ENCODE results near the gene PYGL. TPM values are rescaled to one million over a fixed set of nuclear protein-coding genes. Genes with fewer than 3 reads are reported as not detected.

Gene PYGL
- total RNA-seq, 1 donor from 2014 or later = 32.9 TPM

DNA sequence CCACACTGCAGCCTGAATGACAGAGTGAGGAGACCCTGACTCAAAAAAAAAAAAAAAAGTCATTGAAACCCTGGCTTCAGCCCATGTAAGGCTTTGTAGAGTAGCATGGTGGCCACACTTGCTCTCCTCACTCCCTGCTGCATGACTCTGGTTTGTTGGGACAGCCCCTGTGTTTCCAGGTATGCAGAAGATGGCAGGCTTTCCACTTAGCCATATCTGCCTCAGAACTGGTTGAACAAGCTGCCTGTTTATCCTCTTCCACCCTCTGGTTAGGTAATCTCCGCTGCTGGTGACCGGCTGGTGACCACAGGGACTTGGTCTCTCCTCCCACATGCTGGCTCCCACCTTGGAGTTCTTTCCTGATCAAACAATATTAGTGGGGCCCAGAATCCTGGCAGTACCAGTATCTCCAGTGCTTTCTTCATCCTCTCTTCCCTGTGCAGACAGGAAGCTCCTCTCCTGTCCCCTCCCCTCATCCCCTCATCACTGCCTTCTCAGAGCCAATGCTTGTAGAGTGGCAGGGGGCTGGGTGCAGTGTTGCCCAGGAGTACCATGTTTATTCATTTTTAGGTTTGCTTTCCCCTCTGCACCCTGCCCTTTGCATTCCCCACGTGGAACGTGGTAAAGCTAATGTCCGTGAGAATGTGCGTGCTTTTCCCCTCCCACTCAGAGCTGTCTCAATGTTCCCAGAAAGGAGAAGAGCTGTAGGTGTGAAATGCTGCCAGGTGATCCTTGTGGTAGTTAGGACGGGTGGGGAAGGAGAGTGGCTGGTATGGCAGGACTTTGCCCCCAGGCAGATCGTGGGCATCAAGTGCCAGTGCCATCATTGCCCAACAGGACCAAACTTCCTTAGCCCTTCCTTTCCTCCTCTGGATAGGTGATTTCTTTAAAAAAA lies 61.1 kb downstream of the PYGL start:
- Histone ChIP-seq H3K4me3 (ENCODE audit: low read length in 3 of 3) (no peak overlapping the region), H3K27me3 (ENCODE audit: control insufficient read depth in 3 of 3, insufficient read depth in 3 of 3, low read length in 3 of 3) (no peaks in the 10 kb centered on the region), H3K9ac (ENCODE audit: low read depth in 1 of 3, low read length in 3 of 3) (no peak overlapping the region), H3K36me3 (ENCODE audit: control insufficient read depth in 3 of 3, insufficient read depth in 3 of 3, low read length in 3 of 3) (no peaks in the 10 kb centered on the region), H3K27ac (ENCODE audit: low read depth, low read length) (no peak overlapping the region), H3K9me3 (ENCODE audit: control insufficient read depth in 3 of 3, low read length in 3 of 3) (no peaks in the 10 kb centered on the region), H3K4me1 (ENCODE audit: control insufficient read depth in 3 of 3, insufficient read depth in 3 of 3, low read length in 3 of 3) (no peaks in the 10 kb centered on the region)

DNA sequence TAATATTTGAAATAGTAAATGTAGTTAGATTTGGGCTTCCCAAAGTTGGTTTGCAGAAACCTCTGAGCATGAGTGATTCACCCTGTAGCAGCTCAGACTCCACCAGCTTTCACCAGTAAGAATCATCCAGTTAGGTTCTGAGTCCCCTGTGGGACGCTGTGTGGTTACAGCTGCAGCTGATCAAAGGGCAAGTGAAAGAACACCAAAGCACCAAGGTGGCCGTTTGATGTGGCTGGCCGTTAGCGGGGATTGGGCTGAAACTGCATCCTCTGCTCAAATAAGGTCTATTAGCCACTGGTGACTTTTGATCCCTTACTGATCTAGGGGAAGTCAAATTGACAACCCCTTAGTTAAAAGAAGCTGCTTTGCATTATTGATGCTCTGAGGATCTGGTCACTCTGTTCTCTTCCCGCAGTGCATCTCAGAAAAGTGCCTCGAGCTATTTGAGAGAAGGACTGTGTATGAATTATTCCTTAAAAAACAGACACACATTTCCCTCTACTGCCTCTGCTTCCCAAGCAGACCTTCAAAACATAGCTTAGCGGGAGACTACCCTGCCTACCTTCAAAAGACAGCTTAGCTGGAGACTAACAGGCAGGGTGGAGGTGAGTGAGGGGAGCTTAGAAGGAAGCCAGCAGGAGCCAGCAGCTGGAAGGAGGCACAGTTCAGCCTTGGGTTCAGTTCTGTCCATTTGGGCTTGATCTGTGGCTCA lies 68.8 kb downstream of the PYGL start:
- Histone ChIP-seq H3K36me3 (ENCODE audit: control insufficient read depth in 3 of 3, insufficient read depth in 3 of 3, low read length in 3 of 3) (no peaks in the 10 kb centered on the region), H3K27ac (ENCODE audit: low read depth, low read length) (no peak overlapping the region), H3K9ac (ENCODE audit: low read depth in 1 of 3, low read length in 3 of 3) (no peak overlapping the region), H3K4me1 (ENCODE audit: control insufficient read depth in 3 of 3, insufficient read depth in 3 of 3, low read length in 3 of 3) (no peaks in the 10 kb centered on the region), H3K9me3 (ENCODE audit: control insufficient read depth in 3 of 3, low read length in 3 of 3) (no peaks in the 10 kb centered on the region), H3K4me3 (ENCODE audit: low read length in 3 of 3) (no peak overlapping the region), H3K27me3 (ENCODE audit: control insufficient read depth in 3 of 3, insufficient read depth in 3 of 3, low read length in 3 of 3) (peaks cover 22 to 30% (median 26%) of the 10 kb centered on the region in 3 donors)

DNA sequence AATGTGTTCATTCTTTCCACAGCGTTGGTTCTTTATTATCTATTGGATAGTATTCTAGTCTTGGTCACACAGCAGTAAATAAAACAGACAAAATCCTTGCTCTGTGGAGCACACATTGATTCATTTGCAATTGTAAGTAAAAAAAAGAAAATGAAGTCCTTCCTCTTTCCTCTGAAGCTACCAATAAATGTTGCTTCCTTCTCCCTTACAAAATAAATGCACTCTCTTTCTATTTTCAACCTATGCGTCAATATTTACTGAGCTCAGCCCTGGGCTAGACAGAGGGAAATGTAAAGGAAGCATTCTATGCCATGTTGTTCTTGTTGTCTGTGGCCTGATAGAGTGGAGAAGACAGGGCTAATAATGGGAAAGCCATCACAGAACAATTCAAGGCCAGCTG lies 69.5 kb downstream of the PYGL start:
- H3K9ac ChIP-seq (ENCODE audit: low read depth in 1 of 3, low read length in 3 of 3) = no peak overlapping the region
- H3K27ac ChIP-seq (ENCODE audit: low read depth, low read length) = no peak overlapping the region
- H3K27me3 ChIP-seq (ENCODE audit: control insufficient read depth in 3 of 3, insufficient read depth in 3 of 3, low read length in 3 of 3) = peaks cover 26 to 36% (median 30%) of the 10 kb centered on the region in 3 donors
- no peak overlapping the region for H3K4me3 ChIP-seq (ENCODE audit: low read length in 3 of 3)
- no peaks in the 10 kb centered on the region for H3K9me3 ChIP-seq (ENCODE audit: control insufficient read depth in 3 of 3, low read length in 3 of 3)
- no peaks in the 10 kb centered on the region for H3K36me3 ChIP-seq (ENCODE audit: control insufficient read depth in 3 of 3, insufficient read depth in 3 of 3, low read length in 3 of 3)
- H3K4me1 ChIP-seq (ENCODE audit: control insufficient read depth in 3 of 3, insufficient read depth in 3 of 3, low read length in 3 of 3) = no peaks in the 10 kb centered on the region

DNA sequence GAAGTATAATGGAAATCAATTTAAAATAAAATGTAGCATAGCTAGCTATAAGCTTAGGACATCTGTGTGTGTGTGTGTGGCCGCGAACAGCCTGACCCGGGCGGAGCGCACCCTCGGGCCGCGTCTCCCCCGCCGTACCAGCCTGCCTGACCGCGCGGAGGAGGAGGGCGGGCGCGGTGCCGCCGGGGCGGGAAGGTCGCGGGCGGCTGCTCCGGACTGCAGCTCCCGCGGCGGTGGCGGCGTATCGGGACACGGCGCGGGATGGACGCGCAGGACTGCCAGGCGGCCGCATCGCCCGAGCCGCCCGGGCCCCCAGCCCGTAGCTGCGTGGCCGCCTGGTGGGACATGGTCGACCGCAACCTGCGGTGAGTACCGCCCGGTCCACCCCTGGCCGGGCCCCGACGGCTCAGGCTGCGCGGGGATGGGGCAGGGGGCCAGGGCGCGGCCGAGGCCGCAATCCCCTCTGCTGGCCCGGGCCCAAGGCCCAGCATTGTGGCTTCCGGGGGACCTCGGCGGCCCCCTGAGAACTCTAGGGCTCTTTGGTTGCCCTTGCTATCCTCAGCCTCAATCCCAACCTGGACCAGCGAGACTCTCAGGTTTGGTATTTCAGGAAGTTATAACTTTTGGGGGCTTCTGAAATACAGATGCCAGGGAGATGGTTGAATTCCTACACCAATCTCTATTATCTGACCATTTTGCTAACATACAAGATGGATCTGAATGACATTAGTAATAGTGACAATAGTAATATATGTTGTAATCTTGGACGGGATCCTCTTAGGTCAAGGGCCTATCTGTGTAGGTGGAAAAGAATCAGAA lies 72.2 kb downstream of the PYGL start, which contains the start of gene ABHD12B:
Gene ABHD12B (plus strand): TSS at position 140 of the 819 bp plus-strand sequence. CDS start 122 bp downstream, at position 262.
- Histone ChIP-seq H3K36me3 (ENCODE audit: control insufficient read depth in 3 of 3, insufficient read depth in 3 of 3, low read length in 3 of 3) (no peaks in the 10 kb centered on the region), H3K27me3 (ENCODE audit: control insufficient read depth in 3 of 3, insufficient read depth in 3 of 3, low read length in 3 of 3) (peaks cover 26 to 36% (median 29%) of the 10 kb centered on the region in 3 donors), H3K4me3 (ENCODE audit: low read length in 3 of 3) (no peak within 1 kb of the TSS), H3K4me1 (ENCODE audit: control insufficient read depth in 3 of 3, insufficient read depth in 3 of 3, low read length in 3 of 3) (no peaks in the 10 kb centered on the region), H3K9me3 (ENCODE audit: control insufficient read depth in 3 of 3, low read length in 3 of 3) (no peaks in the 10 kb centered on the region), H3K9ac (ENCODE audit: low read depth in 1 of 3, low read length in 3 of 3) (no peak within 1 kb of the TSS), H3K27ac (ENCODE audit: low read depth, low read length) (no peak within 1 kb of the TSS)

GRCh38 chr14:50871228-50871627 lies 73.1 kb downstream of the PYGL start:
- Histone ChIP-seq H3K27me3 (ENCODE audit: control insufficient read depth in 3 of 3, insufficient read depth in 3 of 3, low read length in 3 of 3) (peaks cover 25 to 33% (median 26%) of the 10 kb centered on the region in 3 donors), H3K4me1 (ENCODE audit: control insufficient read depth in 3 of 3, insufficient read depth in 3 of 3, low read length in 3 of 3) (no peaks in the 10 kb centered on the region), H3K27ac (ENCODE audit: low read depth, low read length) (no peak overlapping the region), H3K36me3 (ENCODE audit: control insufficient read depth in 3 of 3, insufficient read depth in 3 of 3, low read length in 3 of 3) (no peaks in the 10 kb centered on the region), H3K9ac (ENCODE audit: low read depth in 1 of 3, low read length in 3 of 3) (no peak overlapping the region), H3K4me3 (ENCODE audit: low read length in 3 of 3) (no peak overlapping the region), H3K9me3 (ENCODE audit: control insufficient read depth in 3 of 3, low read length in 3 of 3) (no peaks in the 10 kb centered on the region)

- no peak overlapping the region for H3K27ac ChIP-seq (ENCODE audit: low read depth, low read length)
- no peaks in the 10 kb centered on the region for H3K36me3 ChIP-seq (ENCODE audit: control insufficient read depth in 3 of 3, insufficient read depth in 3 of 3, low read length in 3 of 3)
- H3K27me3 ChIP-seq (ENCODE audit: control insufficient read depth in 3 of 3, insufficient read depth in 3 of 3, low read length in 3 of 3) = peaks cover 4 to 6% (median 5%) of the 10 kb centered on the region in 3 donors
- H3K9me3 ChIP-seq (ENCODE audit: control insufficient read depth in 3 of 3, low read length in 3 of 3) = no peaks in the 10 kb centered on the region
- H3K9ac ChIP-seq (ENCODE audit: low read depth in 1 of 3, low read length in 3 of 3) = no peak overlapping the region
- H3K4me3 ChIP-seq (ENCODE audit: low read length in 3 of 3) = no peak overlapping the region
- peaks cover 0 to 2% (median 0%) of the 10 kb centered on the region in 3 donors for H3K4me1 ChIP-seq (ENCODE audit: control insufficient read depth in 3 of 3, insufficient read depth in 3 of 3, low read length in 3 of 3)
Observed at GRCh38 chr14:50865391-50866076, 78.7 kb downstream of the PYGL start.

- H3K27ac ChIP-seq (ENCODE audit: low read depth, low read length) = no peak overlapping the region
- no peak overlapping the region for H3K4me3 ChIP-seq (ENCODE audit: low read length in 3 of 3)
- H3K9ac ChIP-seq (ENCODE audit: low read depth in 1 of 3, low read length in 3 of 3) = no peak overlapping the region
- peaks cover 0 to under 1% (median 0%) of the 10 kb centered on the region in 3 donors for H3K27me3 ChIP-seq (ENCODE audit: control insufficient read depth in 3 of 3, insufficient read depth in 3 of 3, low read length in 3 of 3)
- H3K4me1 ChIP-seq (ENCODE audit: control insufficient read depth in 3 of 3, insufficient read depth in 3 of 3, low read length in 3 of 3) = peaks cover 3 to 5% (median 3%) of the 10 kb centered on the region in 3 donors
- no peaks in the 10 kb centered on the region for H3K36me3 ChIP-seq (ENCODE audit: control insufficient read depth in 3 of 3, insufficient read depth in 3 of 3, low read length in 3 of 3)
- H3K9me3 ChIP-seq (ENCODE audit: control insufficient read depth in 3 of 3, low read length in 3 of 3) = no peaks in the 10 kb centered on the region
Observed at GRCh38 chr14:50864946-50865345, 79.3 kb downstream of the PYGL start.

GRCh38 chr14:50864237-50864636 lies 80.0 kb downstream of the PYGL start:
- H3K9me3 ChIP-seq (ENCODE audit: control insufficient read depth in 3 of 3, low read length in 3 of 3) = no peaks in the 10 kb centered on the region
- peaks cover 7 to 8% (median 7%) of the 10 kb centered on the region in 3 donors for H3K4me1 ChIP-seq (ENCODE audit: control insufficient read depth in 3 of 3, insufficient read depth in 3 of 3, low read length in 3 of 3)
- no peak overlapping the region for H3K9ac ChIP-seq (ENCODE audit: low read depth in 1 of 3, low read length in 3 of 3)
- H3K36me3 ChIP-seq (ENCODE audit: control insufficient read depth in 3 of 3, insufficient read depth in 3 of 3, low read length in 3 of 3) = no peaks in the 10 kb centered on the region
- no peak overlapping the region for H3K27ac ChIP-seq (ENCODE audit: low read depth, low read length)
- no peaks in the 10 kb centered on the region for H3K27me3 ChIP-seq (ENCODE audit: control insufficient read depth in 3 of 3, insufficient read depth in 3 of 3, low read length in 3 of 3)
- H3K4me3 ChIP-seq (ENCODE audit: low read length in 3 of 3) = no peak overlapping the region

GRCh38 chr14:50862036-50862570 lies 82.2 kb downstream of the PYGL start:
- Histone ChIP-seq H3K27ac (ENCODE audit: low read depth, low read length) (no peak overlapping the region), H3K27me3 (ENCODE audit: control insufficient read depth in 3 of 3, insufficient read depth in 3 of 3, low read length in 3 of 3) (no peaks in the 10 kb centered on the region), H3K4me1 (ENCODE audit: control insufficient read depth in 3 of 3, insufficient read depth in 3 of 3, low read length in 3 of 3) (peaks cover 9 to 10% (median 9%) of the 10 kb centered on the region in 3 donors), H3K9ac (ENCODE audit: low read depth in 1 of 3, low read length in 3 of 3) (no peak overlapping the region), H3K36me3 (ENCODE audit: control insufficient read depth in 3 of 3, insufficient read depth in 3 of 3, low read length in 3 of 3) (no peaks in the 10 kb centered on the region), H3K9me3 (ENCODE audit: control insufficient read depth in 3 of 3, low read length in 3 of 3) (no peaks in the 10 kb centered on the region), H3K4me3 (ENCODE audit: low read length in 3 of 3) (no peak overlapping the region)

Measured in skeletal muscle tissue (tissue), 4 donors.